HL-60 (cell line): Measurements from ENCODE around the gene SMAD7.

ENCODE experiments used
- CTCF ChIP-seq: IDR thresholded peaks from one replicate; pipeline ENCODE4 v1.5.1; 2011; ENCODE audit warnings: low read length, control low read depth, inconsistent platforms; ENCODE audit not compliant: insufficient read depth
- POLR2AphosphoS5 ChIP-seq: IDR thresholded peaks from 2 replicates; pipeline ENCODE4 v1.6.1; 2012; ENCODE audit warnings: low read depth
- REST ChIP-seq: IDR thresholded peaks from 2 replicates; pipeline ENCODE4 v1.6.1; 2012; ENCODE audit warnings: low read depth; ENCODE audit not compliant: insufficient replicate concordance

GRCh38 chr18:48966523-48966922 is 15.8 kb upstream of the SMAD7 start:
- TF ChIP-seq CTCF (no peak), REST (no peak), POLR2AphosphoS5 (no peak)
